ENCODE measurements around the gene ARPP21.

ARPP21 gene

GRCh38 chr3:35739964-35740527, 100.7 kb downstream of the ARPP21 start:
- DNase-seq, result no peak

DNA sequence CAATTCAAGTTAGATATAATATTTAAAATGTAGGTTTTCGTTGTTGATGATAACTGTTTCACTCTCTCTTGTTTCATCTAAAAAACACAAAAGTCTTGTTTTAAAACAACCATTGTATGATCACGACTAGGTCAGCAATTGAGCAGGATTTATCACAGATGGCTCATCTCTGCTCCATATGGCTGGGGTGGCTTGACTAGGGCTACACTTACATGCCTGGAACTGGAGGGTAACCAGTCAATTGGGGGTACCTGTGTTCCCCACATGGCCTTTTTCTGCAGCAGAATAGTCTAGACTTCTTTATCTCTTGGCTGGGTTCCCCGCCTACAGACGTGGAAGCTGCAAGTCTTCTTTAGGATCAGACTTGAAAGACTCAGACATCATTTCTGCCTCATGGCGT, 103.9 kb downstream of the ARPP21 start:
- DNase-seq, result no peak

GRCh38 chr3:35744419-35744818, 105.1 kb downstream of the ARPP21 start:
- no peak for DNase-seq

DNA sequence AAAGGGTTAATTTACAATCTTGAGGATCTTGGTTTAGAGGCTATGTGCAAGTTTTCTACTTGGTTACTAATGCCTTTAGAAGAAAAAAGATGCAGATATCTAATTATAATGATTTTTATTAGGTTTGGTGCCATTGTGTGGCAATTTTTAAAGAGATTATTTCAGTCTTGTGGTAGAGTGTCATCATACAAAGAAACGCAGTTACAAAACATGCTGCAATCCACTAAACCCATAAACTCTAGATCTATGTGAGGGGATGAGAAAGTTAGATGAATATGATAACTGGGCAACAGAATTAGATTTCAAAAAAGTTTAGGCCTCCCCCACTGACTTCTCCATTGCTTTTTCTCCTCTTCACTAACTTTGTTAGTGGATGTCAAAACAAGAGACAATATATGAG, 106.0 kb downstream of the ARPP21 start:
- DNase-seq, result no peak

GRCh38 chr3:35745802-35746484, 106.6 kb downstream of the ARPP21 start:
- DNase-seq, result no peak

DNA sequence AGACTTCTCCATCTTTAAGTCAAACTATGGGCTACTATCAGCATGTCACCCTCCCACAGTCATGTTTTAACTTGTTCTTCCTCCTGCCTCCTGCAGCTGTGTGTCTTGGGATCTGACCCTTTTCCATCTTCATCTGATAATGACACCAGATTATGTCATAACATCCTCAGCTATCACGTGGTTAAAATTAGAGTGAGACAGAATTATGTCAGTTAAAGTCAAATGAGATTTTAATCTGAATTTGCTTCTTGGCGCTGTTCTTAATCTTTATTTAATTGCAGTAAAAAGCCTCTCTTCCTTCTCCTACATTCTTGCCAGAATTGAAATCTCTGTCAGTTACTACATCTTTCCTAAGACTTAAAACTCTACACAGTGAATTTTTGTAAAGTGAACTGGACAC, 107.2 kb downstream of the ARPP21 start:
- DNase-seq, result no peak

DNA sequence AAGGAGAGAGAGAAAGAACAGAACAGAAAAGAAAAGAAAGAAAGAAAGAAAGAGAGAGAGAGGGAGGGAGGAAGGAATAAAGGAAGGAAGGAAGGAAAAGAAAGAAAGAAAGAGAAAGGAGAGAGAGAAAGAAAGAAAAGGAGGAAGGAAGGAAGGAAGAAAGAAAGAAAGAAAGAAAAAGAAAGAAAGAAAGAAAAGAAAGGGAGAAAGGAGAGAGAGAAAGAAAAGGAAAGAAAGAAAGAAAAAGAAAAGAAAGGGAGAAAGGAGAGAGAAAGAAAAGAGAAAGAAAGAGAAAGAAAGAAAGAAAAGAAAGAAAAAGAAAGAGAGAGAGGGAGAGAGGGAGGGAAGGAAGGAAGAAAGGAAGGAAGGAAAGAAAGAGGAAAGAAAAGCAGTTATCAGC, 108.8 kb downstream of the ARPP21 start:
- DNase-seq, result no peak

GRCh38 chr3:35751207-35751606, 111.9 kb downstream of the ARPP21 start:
- DNase-seq, result no peak

DNA sequence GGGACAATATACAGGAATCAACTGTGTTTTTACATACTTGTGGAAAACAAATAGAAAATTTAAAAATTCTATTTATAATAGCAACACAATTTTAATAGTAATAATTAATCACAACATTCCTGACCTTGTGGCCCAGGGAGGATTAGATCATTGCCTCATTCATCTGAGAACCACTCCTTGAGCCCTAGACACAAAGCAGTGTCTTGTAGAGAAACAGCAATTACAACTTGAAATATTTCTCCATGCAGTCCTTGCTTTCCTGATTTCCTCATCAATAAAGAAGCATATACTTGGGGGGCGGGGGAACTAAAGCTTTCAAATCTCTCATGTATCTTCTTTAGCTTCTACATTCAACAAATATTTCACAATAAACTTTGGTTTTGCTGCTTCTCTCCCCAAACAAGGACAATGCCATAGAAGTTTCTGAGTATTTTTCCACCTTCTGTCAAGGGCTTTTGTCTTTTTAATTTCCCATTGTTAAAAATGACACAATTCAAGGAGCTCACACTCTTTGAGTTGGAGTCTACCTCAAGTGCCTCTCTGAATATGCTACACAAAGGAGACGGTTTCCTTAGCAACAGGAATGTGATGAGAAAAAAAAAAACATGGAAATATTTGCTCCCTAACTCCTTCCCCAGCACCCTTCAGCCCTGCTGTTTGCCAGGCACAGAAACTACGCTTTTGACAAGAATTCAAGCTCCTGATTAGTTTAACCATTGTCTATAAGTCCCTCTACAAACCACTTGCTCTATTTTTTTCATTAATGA, 118.8 kb downstream of the ARPP21 start:
- no peak for DNase-seq

GRCh38 chr3:35760146-35760545, 120.8 kb downstream of the ARPP21 start:
- DNase-seq, result no peak

DNA sequence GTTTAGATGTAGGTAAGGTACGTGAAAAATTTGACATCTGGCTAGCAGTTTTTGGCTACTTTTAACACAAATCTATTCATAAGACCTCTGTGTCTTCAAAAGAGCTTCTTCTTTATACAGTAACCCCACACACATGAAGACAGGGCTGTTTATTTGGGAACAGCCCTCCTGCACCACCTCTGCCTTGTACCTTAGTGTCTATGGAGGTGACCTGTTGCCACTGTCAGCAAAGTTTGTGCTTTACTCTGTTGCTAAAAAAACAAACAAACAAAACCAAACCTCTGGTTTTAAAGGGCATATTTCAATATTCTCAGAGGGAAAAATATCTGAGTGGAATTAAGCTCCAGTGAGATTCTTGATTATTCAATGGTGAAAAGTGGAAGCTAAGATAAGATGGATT, 122.0 kb downstream of the ARPP21 start:
- no peak for DNase-seq

DNA sequence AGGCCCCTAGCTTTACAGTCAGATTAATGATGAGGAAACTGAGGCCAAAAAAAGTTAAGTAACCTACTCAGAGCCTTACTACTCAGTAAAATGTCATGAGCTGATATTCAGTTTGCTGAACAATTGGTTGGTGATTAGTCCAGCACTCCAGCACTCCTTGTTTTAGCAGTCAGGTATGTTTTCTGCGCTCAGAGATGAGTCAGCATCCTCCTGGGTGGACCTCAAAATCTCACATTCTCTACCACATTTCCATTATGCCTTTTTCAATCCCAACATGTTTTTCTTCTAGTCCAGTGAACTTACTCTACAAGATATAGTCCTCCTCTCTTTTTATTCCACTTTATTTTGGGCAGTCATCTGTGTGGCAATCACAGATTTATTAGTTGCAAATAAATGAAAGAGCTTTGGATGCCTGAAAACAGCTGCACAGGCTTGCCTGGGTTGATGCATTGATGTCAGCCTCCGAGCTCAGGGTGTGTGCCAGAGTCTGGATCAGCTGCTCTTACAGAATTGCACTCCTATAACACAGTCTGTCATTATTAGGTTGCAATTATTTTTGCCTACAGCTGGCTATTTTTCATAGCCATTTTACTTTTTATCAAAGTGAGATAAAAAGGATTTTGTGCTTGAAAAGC, 133.2 kb downstream of the ARPP21 start:
- peak; percentile 58 for DNase-seq

GRCh38 chr3:35773417-35773816, 134.1 kb downstream of the ARPP21 start:
- DNase-seq, result no peak

DNA sequence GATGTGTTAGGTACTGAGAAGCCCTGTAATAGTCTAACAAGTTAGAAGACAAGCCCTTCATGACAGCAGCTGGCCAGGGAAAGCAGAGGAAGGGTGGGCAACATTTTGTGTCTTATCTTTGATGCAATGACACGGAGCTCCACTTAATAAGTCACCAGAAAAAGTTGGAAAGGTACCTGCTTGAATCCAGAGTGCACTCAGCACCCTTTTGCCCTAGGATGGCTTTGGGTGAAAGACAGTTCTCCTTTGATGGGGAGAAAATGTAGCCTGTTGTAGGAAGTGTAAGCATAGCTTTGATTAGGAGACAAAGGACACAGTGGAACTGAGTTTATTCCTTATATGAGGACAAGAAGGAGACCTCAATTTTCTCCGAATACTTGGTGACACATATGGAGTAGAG, 137.0 kb downstream of the ARPP21 start:
- DNase-seq, result no peak

DNA sequence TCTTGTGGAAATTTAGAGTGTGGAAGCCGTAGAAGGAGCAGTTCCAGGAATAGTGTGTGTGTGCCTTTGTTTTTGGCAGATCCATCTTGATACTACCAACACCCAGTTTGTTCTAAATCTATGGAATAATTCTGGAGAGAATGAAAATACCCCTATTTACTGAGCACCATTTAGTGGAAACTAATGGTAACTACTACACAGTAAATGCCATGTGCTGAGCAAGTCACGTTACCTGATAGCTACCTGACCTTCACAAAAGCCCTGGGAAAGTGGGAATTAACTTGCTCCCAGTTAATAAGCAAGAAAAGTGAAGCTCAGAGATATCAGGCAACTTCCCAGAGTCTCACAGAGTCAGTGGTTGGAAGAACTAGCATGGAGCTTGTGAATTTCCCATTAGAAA, 137.7 kb downstream of the ARPP21 start:
- no peak for DNase-seq

GRCh38 chr3:35777563-35778554, 138.5 kb downstream of the ARPP21 start:
- no peak for DNase-seq

DNA sequence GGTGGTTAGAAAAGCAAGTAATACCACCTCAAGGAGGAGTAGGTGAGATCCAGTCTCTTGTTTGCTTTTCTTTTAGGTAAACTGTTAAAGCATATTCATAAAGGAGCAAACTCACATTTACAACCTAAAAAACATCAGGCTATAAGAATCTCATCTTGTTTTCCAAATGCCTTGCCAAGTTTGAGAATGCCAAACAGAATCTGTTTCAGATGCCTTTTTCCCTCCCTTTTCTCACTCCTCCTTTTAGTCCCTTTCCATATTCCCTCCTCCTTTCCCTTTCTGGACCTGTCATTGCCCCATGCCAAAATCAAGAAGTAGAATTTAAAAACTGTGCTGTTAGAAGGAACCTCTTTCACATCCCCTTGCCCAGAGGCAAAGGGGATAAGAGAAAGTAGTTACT, 140.3 kb downstream of the ARPP21 start:
- no peak for DNase-seq

DNA sequence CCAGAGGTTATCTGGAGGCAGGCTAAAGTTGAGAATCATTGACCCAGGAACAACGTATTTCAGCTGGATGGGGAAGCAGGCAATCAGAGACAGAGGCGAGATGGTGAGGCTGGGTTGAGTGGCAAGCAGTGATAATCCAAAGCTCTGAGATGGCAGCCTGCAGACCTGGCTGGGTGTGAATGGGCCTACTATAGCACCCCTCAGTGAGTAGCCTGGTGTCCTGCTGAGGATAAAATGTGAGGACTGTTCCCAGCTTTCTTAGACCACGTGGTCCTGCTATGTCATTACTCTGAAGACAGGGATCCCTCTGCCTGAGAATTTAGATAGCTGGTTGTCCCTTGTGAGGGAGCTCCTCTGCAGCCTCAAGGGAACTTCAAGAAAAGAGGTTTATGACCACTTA, 141.5 kb downstream of the ARPP21 start:
- no peak for DNase-seq

GRCh38 chr3:35781558-35781957, 142.2 kb downstream of the ARPP21 start:
- no peak for DNase-seq

DNA sequence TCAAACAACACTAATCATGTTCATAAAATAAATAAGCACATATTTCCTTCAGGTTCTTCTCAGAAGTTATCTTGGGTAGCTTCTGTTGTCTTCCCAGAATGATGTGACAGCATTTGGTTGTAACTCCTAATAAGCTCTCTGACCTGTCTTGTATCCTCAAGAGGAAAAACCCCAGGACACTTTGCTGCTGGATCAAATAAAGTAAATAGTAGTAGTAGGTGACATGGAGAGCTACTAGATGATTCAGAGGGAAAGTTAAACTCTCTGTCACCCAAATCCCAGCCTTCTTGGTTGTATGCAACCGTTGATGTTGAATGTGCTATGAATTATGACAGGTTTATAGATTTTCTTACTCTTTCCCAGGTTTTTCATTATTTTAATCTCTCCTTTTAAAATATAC, 143.0 kb downstream of the ARPP21 start:
- DNase-seq, result no peak

DNA sequence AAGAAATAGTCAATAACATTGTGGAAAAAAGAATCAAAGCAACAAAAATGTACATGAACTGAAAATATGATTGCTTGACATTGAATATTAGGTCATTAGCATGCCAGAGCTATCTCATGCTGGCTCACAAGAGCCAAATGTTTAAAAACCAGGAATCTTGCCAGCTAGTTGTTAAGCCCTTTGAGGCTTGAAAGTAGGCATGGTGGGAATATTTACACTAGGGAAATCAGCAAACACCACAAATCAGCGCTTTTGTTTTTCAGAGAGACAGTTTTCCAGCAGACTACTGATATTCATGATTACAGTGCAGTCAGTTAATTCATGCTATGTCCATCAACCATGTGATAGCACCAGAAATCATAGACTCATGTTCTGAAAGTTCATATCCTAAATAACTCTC, 144.8 kb downstream of the ARPP21 start:
- DNase-seq, result no peak

GRCh38 chr3:35785234-35785888, 146.0 kb downstream of the ARPP21 start:
- DNase-seq, result no peak

All from NCI-H1694 (cell line).